ENCODE data around the gene CACUL1.

CACUL1 gene

DNA sequence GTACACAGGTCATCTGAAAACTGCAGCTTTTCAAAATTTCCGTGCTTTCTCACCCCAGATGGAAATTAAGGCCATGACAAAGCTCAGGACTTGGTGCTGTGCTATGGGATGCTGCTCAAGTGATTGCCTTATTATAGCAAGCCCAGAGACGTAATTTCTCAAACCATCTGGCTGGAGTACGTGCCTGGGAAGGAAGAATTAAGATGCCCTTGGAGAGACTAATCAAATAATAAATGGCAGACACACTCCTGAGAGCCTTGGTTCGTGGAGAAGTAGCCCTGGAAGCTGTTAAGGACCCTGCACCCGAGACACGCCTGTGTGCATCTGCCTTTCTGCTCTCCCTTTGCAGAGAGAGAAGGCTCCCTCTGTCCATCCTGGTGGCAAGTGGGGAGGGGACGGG, 121.0 kb downstream of the CACUL1 start:
- DNase-seq: no peak

DNA sequence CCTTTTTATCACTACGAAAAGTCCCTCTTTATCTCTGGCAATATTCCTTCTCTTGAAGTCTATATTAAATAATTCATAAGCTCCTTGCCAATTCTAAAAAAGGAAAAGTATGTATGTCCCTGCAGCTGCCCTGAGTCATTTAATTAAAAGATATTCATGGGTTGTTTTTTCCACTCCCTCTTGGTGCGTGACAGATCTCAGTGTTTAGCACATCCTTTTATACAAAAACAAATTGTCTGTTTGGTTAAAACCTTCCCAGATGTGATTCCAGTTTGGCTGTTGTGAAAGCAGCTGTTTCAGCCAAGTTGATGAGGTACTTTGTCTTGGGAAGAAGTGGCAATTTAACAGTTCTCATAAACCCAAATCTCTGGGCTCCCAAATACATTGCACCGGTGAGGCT, 125.6 kb downstream of the CACUL1 start:
- no peak for DNase-seq

DNA sequence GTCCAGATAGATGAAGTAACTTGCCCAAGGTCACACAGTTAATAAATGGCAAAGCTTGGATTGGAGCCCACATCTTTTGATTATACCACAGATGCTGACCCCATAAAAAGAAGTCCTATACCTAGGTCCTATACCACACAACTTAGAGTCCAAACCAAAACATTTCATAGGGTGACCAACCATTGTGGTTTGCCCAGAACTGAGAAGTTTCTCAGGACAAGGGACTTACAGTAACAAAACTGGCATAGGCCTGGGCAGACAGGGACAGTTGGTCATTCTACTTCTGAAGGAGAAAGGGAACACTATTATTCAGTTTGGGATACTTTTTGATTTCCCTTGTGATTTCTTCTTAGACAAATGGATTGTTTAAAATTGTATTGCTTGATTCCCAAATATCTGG, 126.4 kb downstream of the CACUL1 start:
- DNase-seq: no peak

DNA sequence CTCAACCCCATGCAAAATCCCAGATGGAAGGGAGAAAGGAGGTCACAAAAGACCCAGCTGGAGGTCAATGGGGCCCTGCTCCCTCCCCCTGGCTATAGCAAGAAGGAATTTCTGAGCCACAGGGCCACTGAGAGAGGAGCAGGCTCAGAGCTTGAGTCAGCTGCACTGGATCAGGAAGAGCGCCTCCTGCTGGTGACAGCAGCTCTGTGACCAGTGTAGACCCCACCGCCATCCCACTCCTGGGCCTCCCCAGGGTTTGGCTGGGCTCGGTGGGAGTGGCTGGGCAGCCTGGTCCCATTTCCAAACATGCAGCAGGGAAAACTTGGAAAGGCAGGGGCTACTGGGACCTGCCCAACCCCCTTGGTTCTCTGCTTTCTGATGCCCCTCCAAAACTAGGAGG, 127.8 kb downstream of the CACUL1 start:
- DNase-seq: no peak
